ENCODE results near the gene HM13. TPM values are rescaled to one million over a fixed set of nuclear protein-coding genes. Genes with fewer than 3 reads are reported as not detected.
"Not testable (repeated sequence)": the region's sequence is repeated elsewhere in the genome, so short reads cannot be mapped to it uniquely, and the experiment has no call there.

HM13 gene
- total RNA-seq, 2 donors from 2014 or later = 73.2 to 79.4 TPM

GRCh38 chr20:31606804-31607639, 92.8 kb downstream of the HM13 start:
- 75 to 88% methylated on average over 5 to 8 of the region's 8 CpGs for whole genome bisulfite sequencing, 2 donors
- TF ChIP-seq POLR2A (IDR thresholded peaks at IDR 0.05) (peak in 2 of 3 donors; percentile 26 to 46), CTCF (IDR thresholded peaks at IDR 0.05) (no peak)

GRCh38 chr20:31607640-31608250, 93.5 kb downstream of the HM13 start:
- peaks cover 79% of the 10 kb centered on the region for H3K4me1 ChIP-seq
- no peaks in the 10 kb centered on the region for H3K36me3 ChIP-seq (replicated peaks in 1 of 2; ENCODE audit: insufficient read depth in 1 of 2, low read depth in 2 of 2)
- WGBS, 2 donors = 47 to 50% methylated on average over 8 to 9 of the region's 9 CpGs
- DNase-seq (no peak), ATAC-seq (no peak)
- no peaks in the 10 kb centered on the region for H3K27me3 ChIP-seq
- TF ChIP-seq POLR2A (IDR thresholded peaks at IDR 0.05) (no peak), CTCF (IDR thresholded peaks at IDR 0.05) (no peak)
- peak overlapping the region; percentile 60 to 73 (median 71) for H3K27ac ChIP-seq
- intact Hi-C loops (cut with DNase I) = no loop called here
- H3K9me3 ChIP-seq = no peaks in the 10 kb centered on the region
- H3K4me3 ChIP-seq = no peak overlapping the region

More at GRCh38 chr20:31606804-31607639, 92.8 kb downstream of the HM13 start:
- Histone ChIP-seq H3K4me1 (peaks cover 73% of the 10 kb centered on the region), H3K27ac (peak overlapping the region; percentile 52 to 82 (median 74)), H3K4me3 (no peak overlapping the region), H3K36me3 (replicated peaks in 1 of 2; ENCODE audit: insufficient read depth in 1 of 2, low read depth in 2 of 2) (no peaks in the 10 kb centered on the region), H3K27me3 (no peaks in the 10 kb centered on the region), H3K9me3 (no peaks in the 10 kb centered on the region)
- DNase-seq (no peak), ATAC-seq (no peak)
- intact Hi-C loops (cut with DNase I) = no loop called here

- WGBS, 2 donors = 23 to 28% methylated on average over 7 to 44 of the region's 45 CpGs
- Histone ChIP-seq H3K9me3 (no peaks in the 10 kb centered on the region), H3K27me3 (no peaks in the 10 kb centered on the region), H3K36me3 (replicated peaks in 1 of 2; ENCODE audit: insufficient read depth in 1 of 2, low read depth in 2 of 2) (no peaks in the 10 kb centered on the region), H3K4me3 (no peak overlapping the region), H3K27ac (peak overlapping the region; percentile 60 to 73 (median 71)), H3K4me1 (peaks cover 80% of the 10 kb centered on the region)
- intact Hi-C loops (cut with DNase I) = no loop called here
- ATAC-seq = peak; percentile 41
- DNase-seq = peak; percentile 79 to 85 (median 82)
- TF ChIP-seq CTCF (IDR thresholded peaks at IDR 0.05) (no peak), POLR2A (IDR thresholded peaks at IDR 0.05) (peak in 1 of 3 donors; percentile 11)
Measured at GRCh38 chr20:31608251-31608945, 94.2 kb downstream of the HM13 start.

- Histone ChIP-seq H3K4me1 (peaks cover 45% of the 10 kb centered on the region), H3K27ac (peak overlapping the region in 2 of 4 donors; percentile 12 to 54)
- not testable (repeated sequence) for DNase-seq; H3K27me3 ChIP-seq; H3K36me3 ChIP-seq (replicated peaks in 1 of 2; ENCODE audit: insufficient read depth in 1 of 2, low read depth in 2 of 2); ATAC-seq; H3K9me3 ChIP-seq; H3K4me3 ChIP-seq
- intact Hi-C loops (cut with DNase I) = loop anchor here (5.0 kb wide), 1 partner anchor 45 kb away; no protein-coding TSS in a partner anchor
- WGBS, 2 donors = 73 to 78% methylated on average over 12 of the region's 12 CpGs
Measured at GRCh38 chr20:31612271-31612640, 98.0 kb downstream of the HM13 start.

- DNase-seq = no peak
Measured at GRCh38 chr20:31615416-31615815, 101.2 kb downstream of the HM13 start.

More at GRCh38 chr20:31615416-31615815, 101.2 kb downstream of the HM13 start:
- Histone ChIP-seq H3K9me3 (no peaks in the 10 kb centered on the region), H3K4me3 (no peak overlapping the region), H3K27me3 (no peaks in the 10 kb centered on the region), H3K4me1 (peaks cover 22% of the 10 kb centered on the region), H3K27ac (no peak overlapping the region), H3K36me3 (replicated peaks in 1 of 2; ENCODE audit: insufficient read depth in 1 of 2, low read depth in 2 of 2) (no peaks in the 10 kb centered on the region)
- no peak for ATAC-seq
- WGBS, 2 donors = 78 to 84% methylated on average over 8 of the region's 8 CpGs
- TF ChIP-seq POLR2A (IDR thresholded peaks at IDR 0.05) = no peak
- TF ChIP-seq CTCF (IDR thresholded peaks at IDR 0.05) = no peak
- intact Hi-C loops (cut with DNase I) = no loop called here
